Common myeloid progenitor, CD34-positive (primary cell): ENCODE results near the gene VIM.

Source experiments
- CTCF ChIA-PET: fragments of 350-600 bp; sonication (Branson Sonifier 250); formaldehyde crosslinking; loops from one replicate; lab custom pipeline; 2021; ENCODE audit warnings: antibody characterized with exemption; lab: Charles Lee
- POLR2A ChIA-PET: fragments of 350-600 bp; sonication (Branson Sonifier 250); formaldehyde crosslinking; loops from one replicate; lab custom pipeline; 2021; ENCODE audit warnings: antibody characterized with exemption; lab: Charles Lee
- DNase-seq, 3 donors: peaks; one replicate each; pipeline versions ENCODE4 v3.0.0 to v3.0.0-alpha.2; 2013
- H3K27ac ChIP-seq, 2 experiments: 1 replicate in 1 of 2; 2 replicates in 1 of 2; pipeline ENCODE4 v1.7.0; 2013; ENCODE audit warnings: inconsistent platforms in 2 of 2, low read length in 2 of 2, mild to moderate bottlenecking in 2 of 2, low read depth in 1 of 2, moderate library complexity in 1 of 2; ENCODE audit not compliant: severe bottlenecking in 2 of 2, insufficient read depth in 1 of 2, poor library complexity in 1 of 2
- H3K27me3 ChIP-seq, 5 experiments: replicated peaks in 2 of 5; 1 replicate in 3 of 5; 2 replicates in 2 of 5; pipeline versions ENCODE4 v1.6.1 to v1.7.0; 2013; ENCODE audit warnings: low read length in 4 of 5, mild to moderate bottlenecking in 2 of 5, moderate library complexity in 2 of 5, inconsistent platforms in 1 of 5; ENCODE audit not compliant: insufficient read depth in 5 of 5, control insufficient read depth in 4 of 5
- H3K36me3 ChIP-seq, 4 experiments: 1 replicate in 2 of 4; 2 replicates in 2 of 4; pipeline versions ENCODE4 v1.6.1 to v1.7.0; 2013; ENCODE audit warnings: low read length in 3 of 4, control low read depth in 1 of 4, mild to moderate bottlenecking in 1 of 4; ENCODE audit not compliant: control insufficient read depth in 4 of 4, insufficient read depth in 4 of 4
- H3K4me1 ChIP-seq, 4 experiments: 1 replicate in 3 of 4; 2 replicates in 1 of 4; pipeline versions ENCODE4 v1.6.1 to v1.7.1; 2013; ENCODE audit warnings: low read length in 3 of 4, mild to moderate bottlenecking in 3 of 4, control low read depth in 1 of 4, inconsistent platforms in 1 of 4, moderate library complexity in 1 of 4; ENCODE audit not compliant: control insufficient read depth in 4 of 4, insufficient read depth in 4 of 4; ENCODE audit errors: control extremely low read depth in 1 of 4
- H3K4me3 ChIP-seq, 7 experiments: 1 replicate in 4 of 7; 2 replicates in 3 of 7; pipeline versions ENCODE4 v1.5.1 to v1.7.0; 2013; ENCODE audit warnings: mild to moderate bottlenecking in 7 of 7, low read length in 6 of 7, moderate library complexity in 6 of 7, inconsistent platforms in 2 of 7, low read depth in 2 of 7, control low read depth in 1 of 7; ENCODE audit not compliant: insufficient read depth in 4 of 7, control insufficient read depth in 1 of 7; ENCODE audit errors: extremely low read depth in 1 of 7
- H3K9me3 ChIP-seq, 5 experiments: 1 replicate in 4 of 5; 2 replicates in 1 of 5; pipeline versions ENCODE4 v1.6.1 to v1.7.1; 2013; ENCODE audit warnings: low read length in 4 of 5, mild to moderate bottlenecking in 2 of 5, inconsistent platforms in 1 of 5, low read depth in 1 of 5, moderate library complexity in 1 of 5; ENCODE audit not compliant: control insufficient read depth in 4 of 5, insufficient read depth in 2 of 5; ENCODE audit errors: control extremely low read depth in 1 of 5
- WGBS: methylation state at CpG from one replicate; pipeline ENCODE4 v1.1.5; 2013; ENCODE audit not compliant: insufficient coverage; 5-methylcytosine and 5-hydroxymethylcytosine counted together

The VIM gene

DNA sequence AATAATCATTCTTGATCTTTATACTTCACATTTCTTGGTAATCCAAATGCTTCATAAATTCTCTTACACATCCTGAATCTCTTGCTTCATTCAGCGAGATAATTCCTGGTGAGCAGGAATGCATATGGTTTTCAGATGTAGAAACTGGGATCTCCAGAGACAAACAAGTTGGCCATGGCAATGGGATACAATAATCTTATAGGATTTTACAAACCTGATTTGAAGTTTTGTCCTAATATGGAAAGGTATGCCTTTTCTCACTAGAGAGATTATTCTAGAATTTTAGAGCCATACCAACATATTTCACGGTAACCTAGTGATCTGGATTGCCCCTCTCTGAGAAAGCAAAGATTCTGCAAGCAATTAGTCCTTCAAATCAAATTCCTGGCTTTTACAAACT lies 13.5 kb upstream of the VIM start:
- peak overlapping the region; percentile 100 for H3K27ac ChIP-seq
- ChIA-PET CTCF (interaction anchor here (1.3 kb wide), 1 partner anchor 15 kb away, joined by 5 read pairs; no protein-coding TSS in a partner anchor), POLR2A (interaction anchor here (2.1 kb wide), 1 partner anchor 15 kb away, joined by 5 read pairs; no protein-coding TSS in a partner anchor)
- no peaks in the 10 kb centered on the region for H3K9me3 ChIP-seq
- no peak overlapping the region for H3K4me3 ChIP-seq
- 100% methylated on average over 1 of the region's 2 CpGs for WGBS
- no peaks in the 10 kb centered on the region for H3K27me3 ChIP-seq
- DNase-seq: no peak
- peaks cover 21 to 54% (median 42%) of the 10 kb centered on the region in 4 experiments for H3K4me1 ChIP-seq
- no peaks in the 10 kb centered on the region for H3K36me3 ChIP-seq

DNA sequence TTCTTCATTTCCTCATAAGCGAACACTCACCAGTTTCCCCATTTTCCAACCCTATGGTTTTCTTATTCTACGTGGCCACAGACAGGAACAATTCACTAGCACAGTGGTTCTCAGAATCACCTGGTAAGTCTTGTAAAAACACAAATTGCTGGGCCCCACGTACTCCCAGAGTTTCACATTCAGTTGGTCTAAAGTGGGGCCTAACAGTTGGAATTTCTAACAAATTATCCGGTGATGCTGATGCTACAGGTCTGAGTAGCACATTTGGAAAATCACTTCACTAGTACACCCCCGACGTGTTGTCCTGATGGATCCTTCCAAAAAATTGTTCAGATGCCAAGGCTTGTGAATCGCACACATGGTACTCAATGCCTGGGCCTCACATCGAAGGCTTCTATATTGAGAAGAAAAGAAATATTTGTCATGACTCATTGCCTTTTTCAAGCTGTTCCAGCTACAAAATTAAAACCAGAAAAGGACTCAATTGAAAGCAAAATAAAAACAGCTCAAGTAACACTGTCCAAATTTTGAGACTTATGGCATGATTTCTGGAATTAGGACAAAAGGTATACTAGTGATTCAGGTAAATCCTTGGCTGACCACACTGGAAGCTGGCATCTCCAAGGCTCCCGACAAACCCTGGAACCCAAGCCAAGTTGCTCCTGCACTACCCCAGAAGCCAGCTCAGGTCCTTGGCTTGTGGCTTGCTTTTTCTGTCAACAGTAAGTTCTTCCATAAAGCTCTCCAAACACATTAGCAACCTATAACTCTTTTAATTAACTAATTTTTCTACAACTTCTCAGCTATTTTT lies 12.9 kb upstream of the VIM start:
- H3K36me3 ChIP-seq: no peaks in the 10 kb centered on the region
- H3K9me3 ChIP-seq: no peaks in the 10 kb centered on the region
- H3K27me3 ChIP-seq: no peaks in the 10 kb centered on the region
- peak in 2 of 3 donors; percentile 47 to 57 for DNase-seq
- peaks cover 21 to 54% (median 42%) of the 10 kb centered on the region in 4 experiments for H3K4me1 ChIP-seq
- POLR2A ChIA-PET: interaction anchor here (1.5 to 2.4 kb wide), 3 partner anchors 9 to 14 kb away, joined by 13 to 33 read pairs (median 15); partner anchors contain the start of genes TRDMT1 and VIM
- H3K27ac ChIP-seq: peak overlapping the region; percentile 100
- H3K4me3 ChIP-seq: peak overlapping the region in 3 of 7 experiments; percentile 10 to 36 (median 13)
- CTCF ChIA-PET: interaction anchor here (2.3 to 2.8 kb wide), 3 partner anchors 9 to 15 kb away, joined by 18 to 20 read pairs (median 18); partner anchors contain the start of genes TRDMT1 and VIM
- 77% methylated on average over 8 of the region's 9 CpGs for WGBS

DNA sequence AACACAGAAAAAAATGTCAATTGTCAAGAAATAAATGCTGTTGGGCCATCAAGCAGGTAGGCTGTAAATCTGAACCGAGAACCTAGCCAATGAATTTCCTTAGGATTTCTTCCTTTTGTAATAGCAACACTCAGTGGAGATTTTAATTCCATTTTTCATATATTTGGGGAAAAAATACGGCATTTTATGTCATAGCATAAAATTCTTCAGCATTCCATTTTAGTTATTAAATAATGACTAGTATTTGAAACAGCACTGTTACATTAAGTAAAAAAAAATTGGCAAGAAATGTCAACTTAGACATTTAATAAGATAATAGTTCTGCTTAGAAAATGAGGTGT lies 12.3 kb upstream of the VIM start:
- ChIA-PET CTCF (interaction anchor here (2.3 to 2.8 kb wide), 3 partner anchors 10 to 15 kb away, joined by 18 to 20 read pairs (median 18); partner anchors contain the start of genes TRDMT1 and VIM), POLR2A (interaction anchor here (1.5 to 2.4 kb wide), 3 partner anchors 9 to 14 kb away, joined by 13 to 33 read pairs (median 15); partner anchors contain the start of genes TRDMT1 and VIM)
- H3K9me3 ChIP-seq: no peaks in the 10 kb centered on the region
- no CpG with 5 or more reads among the region's 2 CpGs for WGBS
- peak overlapping the region; percentile 100 for H3K27ac ChIP-seq
- peaks cover 21 to 54% (median 42%) of the 10 kb centered on the region in 4 experiments for H3K4me1 ChIP-seq
- no peaks in the 10 kb centered on the region for H3K27me3 ChIP-seq
- H3K4me3 ChIP-seq: peak overlapping the region in 3 of 7 experiments; percentile 13 to 42 (median 36)
- DNase-seq: no peak
- no peaks in the 10 kb centered on the region for H3K36me3 ChIP-seq

DNA sequence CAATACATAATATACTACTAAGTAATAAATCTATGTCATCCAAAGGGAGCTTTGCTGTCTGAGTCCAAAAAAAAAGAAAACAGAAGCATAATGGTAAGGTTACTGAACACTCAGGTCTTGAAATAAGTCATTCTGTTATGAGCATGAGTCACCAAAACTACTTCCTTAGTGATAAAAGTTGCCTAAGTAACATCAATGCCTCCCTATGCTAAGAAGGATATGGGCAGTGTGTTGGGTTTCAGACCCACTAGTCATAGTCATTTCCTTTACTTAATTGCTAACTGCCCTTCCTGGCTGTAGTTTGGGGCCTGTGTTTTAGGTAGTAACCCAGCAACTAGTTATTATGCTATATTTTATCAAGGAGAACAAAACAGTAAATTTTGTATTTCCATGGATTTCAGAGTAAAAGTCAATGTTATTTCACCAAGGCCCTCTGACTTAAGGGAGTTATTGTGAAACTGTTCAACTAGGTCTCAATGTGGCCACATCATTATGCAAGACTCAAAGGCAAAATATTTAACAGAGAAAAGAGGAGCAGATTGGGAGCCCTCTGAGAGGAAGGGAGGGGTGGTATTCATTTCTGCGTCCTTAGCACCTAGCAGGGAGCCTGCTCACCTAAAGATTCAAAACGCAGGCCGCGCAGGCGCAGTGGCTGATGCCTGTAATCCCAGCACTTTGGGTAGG lies 11.7 kb upstream of the VIM start:
- 75% methylated on average over 5 of the region's 5 CpGs for WGBS
- peak overlapping the region; percentile 100 for H3K27ac ChIP-seq
- H3K27me3 ChIP-seq: no peaks in the 10 kb centered on the region
- no peaks in the 10 kb centered on the region for H3K36me3 ChIP-seq
- H3K4me1 ChIP-seq: peaks cover 21 to 54% (median 42%) of the 10 kb centered on the region in 4 experiments
- H3K4me3 ChIP-seq: peak overlapping the region in 3 of 7 experiments; percentile 11 to 48 (median 39)
- H3K9me3 ChIP-seq: no peaks in the 10 kb centered on the region
- ChIA-PET POLR2A (interaction anchor here (0.5 to 2.4 kb wide), 5 partner anchors 10 to 193 kb away, joined by 3 to 33 read pairs (median 13); partner anchors contain the start of genes TRDMT1 and VIM), CTCF (interaction anchor here (2.3 to 2.8 kb wide), 3 partner anchors 10 to 16 kb away, joined by 18 to 20 read pairs (median 18); partner anchors contain the start of genes TRDMT1 and VIM)
- peak; percentile 97 to 99 (median 98) for DNase-seq

DNA sequence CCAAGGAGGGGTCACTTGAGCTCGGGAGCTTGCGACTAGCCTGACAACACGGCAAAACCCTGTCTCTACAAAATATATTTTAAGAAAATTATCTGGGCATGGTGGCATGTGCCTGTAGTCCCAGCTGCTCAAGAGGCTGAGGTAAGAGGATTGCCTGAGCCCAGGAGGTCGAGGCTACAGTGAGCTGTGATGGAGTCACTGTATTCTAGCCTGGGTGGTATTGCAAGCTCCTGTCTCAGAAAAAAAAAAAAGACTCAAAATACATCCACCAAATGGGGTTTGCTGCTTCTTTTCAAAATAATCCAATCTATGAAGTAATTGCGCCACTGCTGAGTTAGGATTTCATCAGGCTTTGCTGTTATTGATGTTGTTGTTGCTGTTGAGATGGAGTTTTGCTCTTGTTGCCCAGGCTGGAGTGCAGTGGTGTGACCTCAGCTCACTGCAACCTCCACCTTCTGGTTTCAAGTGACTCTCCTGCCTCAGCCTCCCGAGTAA lies 11.1 kb upstream of the VIM start:
- H3K4me1 ChIP-seq: peaks cover 21 to 54% (median 42%) of the 10 kb centered on the region in 4 experiments
- peak in 1 of 3 donors; percentile 35 for DNase-seq
- H3K27ac ChIP-seq: peak overlapping the region; percentile 100
- WGBS: 92% methylated on average over 2 of the region's 6 CpGs
- H3K27me3 ChIP-seq: no peaks in the 10 kb centered on the region
- CTCF ChIA-PET: interaction anchor here (2.3 to 2.8 kb wide), 3 partner anchors 10 to 16 kb away, joined by 18 to 20 read pairs (median 18); partner anchors contain the start of genes TRDMT1 and VIM
- H3K9me3 ChIP-seq: no peaks in the 10 kb centered on the region
- H3K36me3 ChIP-seq: no peaks in the 10 kb centered on the region
- H3K4me3 ChIP-seq: peak overlapping the region in 3 of 7 experiments; percentile 11 to 48 (median 39)
- POLR2A ChIA-PET: interaction anchor here (0.7 to 2.4 kb wide), 3 partner anchors 10 to 13 kb away, joined by 3 to 33 read pairs (median 15); partner anchors contain the start of gene VIM

DNA sequence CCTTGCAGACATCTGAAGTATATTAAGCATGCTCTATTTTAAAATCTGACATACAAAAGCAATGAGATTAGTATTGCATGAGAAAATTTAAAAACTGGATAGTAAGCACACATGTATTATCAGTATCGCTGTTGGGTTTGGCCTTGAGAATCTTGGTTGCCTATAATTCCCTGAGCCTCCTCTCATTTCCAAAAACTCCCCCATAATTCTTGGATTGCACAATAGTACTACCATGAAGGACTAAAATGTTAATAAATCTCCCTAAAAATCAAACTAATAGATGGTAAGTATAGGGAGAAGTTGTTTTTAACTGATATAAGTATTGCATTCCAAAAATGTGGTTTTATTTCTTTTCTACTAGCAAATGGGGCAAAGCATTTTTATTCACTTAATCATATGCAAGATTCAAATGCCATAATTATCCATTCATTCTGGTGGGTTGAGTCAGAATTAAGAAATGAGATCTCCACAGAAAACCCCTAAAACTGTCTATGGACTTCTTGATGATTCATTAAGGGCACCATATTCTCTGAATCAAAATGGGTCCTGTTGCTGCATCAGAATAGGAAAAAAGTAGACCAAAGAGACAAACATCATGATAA lies 10.3 kb upstream of the VIM start:
- no peaks in the 10 kb centered on the region for H3K27me3 ChIP-seq
- no peaks in the 10 kb centered on the region for H3K36me3 ChIP-seq
- H3K27ac ChIP-seq: peak overlapping the region; percentile 100
- ChIA-PET CTCF (interaction anchor here (1.2 to 3.8 kb wide), 4 partner anchors 9 to 17 kb away, joined by 3 to 20 read pairs (median 12); partner anchors contain the start of gene VIM), POLR2A (no interaction called here)
- peak overlapping the region in 1 of 7 experiments; percentile 7 for H3K4me3 ChIP-seq
- peaks cover 19 to 48% (median 37%) of the 10 kb centered on the region in 4 experiments for H3K4me1 ChIP-seq
- no peaks in the 10 kb centered on the region for H3K9me3 ChIP-seq
- DNase-seq: peak in 1 of 3 donors; percentile 33
- no CpG with 5 or more reads among the region's 1 CpG for WGBS
